ENCODE results near the gene B9D2.

Gene B9D2

DNA sequence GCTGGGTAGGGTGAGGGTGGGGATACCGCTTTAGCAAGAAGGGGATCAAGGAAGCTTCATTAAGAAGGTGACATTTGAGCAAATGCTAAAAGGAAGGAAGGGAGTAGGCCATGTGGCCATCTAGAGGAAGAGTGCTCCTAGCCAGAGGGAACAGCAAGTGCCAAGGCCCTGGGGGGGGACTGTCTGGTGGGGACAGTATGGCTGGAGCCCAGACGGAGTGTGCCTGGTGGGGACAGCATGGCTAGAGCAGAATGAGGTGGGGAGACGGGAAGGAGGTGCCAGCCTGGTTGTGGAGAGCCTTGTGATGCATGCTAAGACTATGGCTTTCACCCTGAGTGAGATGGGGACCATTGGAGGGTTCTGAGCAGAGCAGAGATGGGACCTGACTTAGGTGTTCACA, 8.1 kb downstream of the B9D2 start:
- no peak for DNase-seq (ENCODE audit: low read depth)

GRCh38 chr19:41355035-41355434, 8.9 kb downstream of the B9D2 start:
- no peak for DNase-seq (ENCODE audit: low read depth)

More for the DNA sequence above, 8.1 kb downstream of the B9D2 start:
- TF ChIP-seq, protein P1, sequence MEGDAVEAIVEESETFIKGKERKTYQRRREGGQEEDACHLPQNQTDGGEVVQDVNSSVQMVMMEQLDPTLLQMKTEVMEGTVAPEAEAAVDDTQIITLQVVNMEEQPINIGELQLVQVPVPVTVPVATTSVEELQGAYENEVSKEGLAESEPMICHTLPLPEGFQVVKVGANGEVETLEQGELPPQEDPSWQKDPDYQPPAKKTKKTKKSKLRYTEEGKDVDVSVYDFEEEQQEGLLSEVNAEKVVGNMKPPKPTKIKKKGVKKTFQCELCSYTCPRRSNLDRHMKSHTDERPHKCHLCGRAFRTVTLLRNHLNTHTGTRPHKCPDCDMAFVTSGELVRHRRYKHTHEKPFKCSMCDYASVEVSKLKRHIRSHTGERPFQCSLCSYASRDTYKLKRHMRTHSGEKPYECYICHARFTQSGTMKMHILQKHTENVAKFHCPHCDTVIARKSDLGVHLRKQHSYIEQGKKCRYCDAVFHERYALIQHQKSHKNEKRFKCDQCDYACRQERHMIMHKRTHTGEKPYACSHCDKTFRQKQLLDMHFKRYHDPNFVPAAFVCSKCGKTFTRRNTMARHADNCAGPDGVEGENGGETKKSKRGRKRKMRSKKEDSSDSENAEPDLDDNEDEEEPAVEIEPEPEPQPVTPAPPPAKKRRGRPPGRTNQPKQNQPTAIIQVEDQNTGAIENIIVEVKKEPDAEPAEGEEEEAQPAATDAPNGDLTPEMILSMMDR (IDR thresholded peaks at IDR 0.05; ENCODE audit: low read length, missing control alignments): no peak
- H3K4me3 ChIP-seq (replicated peaks; ENCODE audit: low read depth, low read length): no peak overlapping the region

DNA sequence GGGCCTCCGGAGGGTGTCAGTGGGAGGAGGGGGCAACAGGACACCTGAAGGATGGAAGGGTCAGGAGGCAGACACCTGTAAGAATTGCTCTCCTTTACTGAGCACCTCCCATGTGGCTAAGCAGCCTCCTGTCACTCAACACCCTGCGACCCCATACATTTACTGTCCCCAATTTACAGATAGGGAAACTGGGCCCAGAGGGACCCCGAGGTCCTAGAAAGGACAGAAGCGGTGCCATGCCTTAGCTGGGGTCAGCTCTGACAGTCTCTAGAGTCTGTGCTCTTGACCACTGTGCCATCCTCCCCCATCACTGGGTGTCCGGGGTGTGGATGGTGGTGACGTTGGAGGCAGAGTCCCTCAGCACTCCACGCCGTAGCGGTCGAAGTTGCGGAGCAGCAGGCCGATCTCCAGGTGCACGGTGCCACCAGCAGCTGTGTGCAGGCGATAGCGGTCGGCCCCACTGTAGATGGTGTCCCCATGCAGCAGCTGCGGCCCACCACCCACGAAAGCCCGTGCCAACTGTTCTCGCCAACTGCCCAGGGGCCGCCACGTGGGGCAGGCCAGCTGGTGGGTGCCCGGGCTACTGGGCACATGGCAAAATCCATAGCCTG, 9.5 kb downstream of the B9D2 start:
- H3K4me3 ChIP-seq (replicated peaks; ENCODE audit: low read depth, low read length): peak overlapping the region; percentile 93
- DNase-seq (ENCODE audit: low read depth): no peak
- TF ChIP-seq, protein P1 (IDR thresholded peaks at IDR 0.05; ENCODE audit: low read length, missing control alignments): no peak

More at GRCh38 chr19:41355035-41355434, 8.9 kb downstream of the B9D2 start:
- H3K4me3 ChIP-seq (replicated peaks; ENCODE audit: low read depth, low read length): no peak overlapping the region
- TF ChIP-seq, protein P1 (IDR thresholded peaks at IDR 0.05; ENCODE audit: low read length, missing control alignments): no peak

DNA sequence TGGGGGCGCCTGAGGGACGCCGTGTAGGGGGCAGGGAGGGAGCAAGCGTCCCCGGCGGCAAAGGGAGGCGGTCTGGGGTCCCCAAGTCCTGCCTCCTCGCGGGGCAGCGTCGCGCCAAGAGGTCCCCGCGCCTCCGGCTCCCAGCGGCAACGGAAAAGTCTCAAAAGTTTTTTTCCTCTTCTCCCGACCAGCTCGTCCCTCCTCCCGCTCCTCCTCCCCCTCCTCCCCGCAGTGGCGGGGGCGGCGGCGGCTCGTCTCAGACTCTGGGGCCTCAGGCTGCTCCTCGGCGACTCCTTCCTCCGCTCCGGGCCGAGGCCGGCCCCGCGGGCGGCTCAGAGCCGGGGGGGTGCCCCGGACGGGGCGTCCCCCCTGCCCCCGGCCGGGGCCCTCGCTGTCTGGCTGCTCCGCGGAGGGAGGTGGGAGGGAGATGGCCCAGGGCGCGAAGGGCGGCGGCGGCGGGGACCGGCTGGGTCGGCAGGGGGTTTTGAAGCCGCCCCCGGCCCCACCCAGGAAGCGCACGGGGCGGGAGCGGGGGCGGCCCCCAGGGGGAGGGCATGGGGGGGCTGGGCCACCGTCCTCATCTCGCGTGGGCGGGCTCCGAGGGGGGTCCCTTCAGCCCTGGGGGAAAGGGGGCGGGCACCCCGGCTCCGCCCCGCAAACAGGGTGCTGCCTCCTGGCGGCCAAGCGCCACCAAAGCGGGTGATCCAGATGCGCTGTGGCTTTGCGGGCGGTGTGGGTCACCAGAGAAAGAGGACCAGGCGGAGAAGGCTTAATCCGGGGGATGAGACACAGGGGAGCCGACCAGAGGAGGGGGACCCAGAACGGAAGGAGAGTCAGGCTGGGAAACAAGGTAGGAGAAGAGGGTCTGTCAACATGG, 10.2 kb downstream of the B9D2 start, which contains the start of gene TGFB1:
Gene TGFB1 (minus strand): TSS at position 457 of the 877 bp plus-strand sequence. CDS start 878 bp downstream, outside the sequence.
- DNase-seq (ENCODE audit: low read depth): peak; percentile 93
- H3K4me3 ChIP-seq (replicated peaks; ENCODE audit: low read depth, low read length): peak within 1 kb of the TSS; percentile 93
- TF ChIP-seq, protein P1 (IDR thresholded peaks at IDR 0.05; ENCODE audit: low read length, missing control alignments): peak; percentile 80

- DNase-seq (ENCODE audit: low read depth): peak; percentile 51
- TF ChIP-seq, protein P1 (IDR thresholded peaks at IDR 0.05; ENCODE audit: low read length, missing control alignments): peak; percentile 45
Observed at GRCh38 chr19:41352609-41353465, 11.1 kb downstream of the B9D2 start.

GRCh38 chr19:41352279-41352608, 11.7 kb downstream of the B9D2 start:
- TF ChIP-seq, protein P1 (IDR thresholded peaks at IDR 0.05; ENCODE audit: low read length, missing control alignments): no peak
- no peak for DNase-seq (ENCODE audit: low read depth)
- H3K4me3 ChIP-seq (replicated peaks; ENCODE audit: low read depth, low read length): peak overlapping the region; percentile 93

More at GRCh38 chr19:41352609-41353465, 11.1 kb downstream of the B9D2 start:
- peak overlapping the region; percentile 93 for H3K4me3 ChIP-seq (replicated peaks; ENCODE audit: low read depth, low read length)

All from fibroblast of pulmonary artery (primary cell).